KMS-11 (cell line): Measurements from ENCODE around the gene MS4A14.
A peak's percentile ranks its signal among the peaks of the same experiment; 100 is the strongest.
"Not testable (repeated sequence)": the region's sequence is repeated elsewhere in the genome, so short reads cannot be mapped to it uniquely, and the experiment has no call there.

ENCODE experiments used
- H2AFZ ChIP-seq: fragments of 200-600 bp; sonication (generic); 2 replicates; pipeline ENCODE4 v1.6.1; 2016; ENCODE audit warnings: antibody characterized with exemption, mixed run types, low read depth
- H3K27ac ChIP-seq: fragments of 200-600 bp; sonication (generic); 2 replicates; pipeline ENCODE4 v1.6.1; 2016; ENCODE audit warnings: mild to moderate bottlenecking, mixed run types
- H3K27me3 ChIP-seq: fragments of 200-600 bp; sonication (generic); 2 replicates; pipeline ENCODE4 v1.6.1; 2017; ENCODE audit warnings: mild to moderate bottlenecking, low read depth, mixed run types, moderate library complexity; ENCODE audit not compliant: insufficient read depth
- H3K36me3 ChIP-seq: fragments of 200-600 bp; sonication (generic); 2 replicates; pipeline ENCODE4 v1.6.1; 2017; ENCODE audit warnings: mild to moderate bottlenecking, mixed run types; ENCODE audit not compliant: insufficient read depth
- H3K4me1 ChIP-seq: fragments of 200-600 bp; sonication (generic); 2 replicates; pipeline ENCODE4 v1.6.1; 2016; ENCODE audit warnings: mild to moderate bottlenecking, low read depth, mixed run types; ENCODE audit not compliant: poor library complexity, severe bottlenecking
- H3K4me2 ChIP-seq: fragments of 200-600 bp; sonication (generic); 2 replicates; pipeline ENCODE4 v1.7.0; 2016; ENCODE audit warnings: mild to moderate bottlenecking, mixed run types
- H3K4me3 ChIP-seq: fragments of 200-600 bp; sonication (generic); IDR thresholded peaks from 2 replicates; pipeline ENCODE4 v1.6.1; 2017; ENCODE audit warnings: low read depth, low read length, mixed read lengths; ENCODE audit not compliant: insufficient read depth
- H3K79me2 ChIP-seq: fragments of 200-600 bp; sonication (generic); 2 replicates; pipeline ENCODE4 v1.6.1; 2016; ENCODE audit warnings: low read depth, mixed run types; ENCODE audit not compliant: insufficient read depth
- H3K9ac ChIP-seq: fragments of 200-600 bp; sonication (generic); 2 replicates; pipeline ENCODE4 v1.6.1; 2016; ENCODE audit warnings: mild to moderate bottlenecking, mixed run types
- H4K20me1 ChIP-seq: fragments of 200-600 bp; sonication (generic); 2 replicates; pipeline ENCODE4 v1.6.1; 2016; ENCODE audit warnings: mild to moderate bottlenecking, mixed run types; ENCODE audit not compliant: insufficient read depth
- TF ChIP-seq, protein P1 (sequence below): fragments of 200-600 bp; sonication (generic); conservative IDR thresholded peaks from 2 replicates; pipeline ENCODE4 v1.6.1; 2017; ENCODE audit warnings: low read depth, mild to moderate bottlenecking, antibody characterized with exemption, low read length, moderate library complexity, mixed read lengths

The MS4A14 gene

DNA sequence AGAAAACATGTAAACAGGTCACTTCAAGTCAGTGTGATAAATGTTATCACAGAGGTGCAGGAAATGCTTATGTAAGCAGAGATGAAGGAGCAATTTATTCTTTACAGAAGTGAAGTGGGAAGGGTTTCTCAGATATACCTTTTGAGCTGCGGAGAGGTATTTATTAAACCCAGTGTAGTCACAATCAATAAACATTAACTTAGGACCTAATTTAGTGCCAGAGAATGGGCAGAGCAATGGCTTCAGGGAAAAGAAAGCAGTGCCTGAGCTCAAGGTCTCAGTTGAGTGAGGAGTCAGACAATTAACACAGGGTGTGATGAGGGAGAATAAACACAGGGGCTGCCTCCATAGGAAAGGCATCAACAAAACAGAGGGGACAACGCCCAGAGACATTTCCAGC, 35.0 kb downstream of the MS4A14 start:
- Histone ChIP-seq H3K9ac (no peak overlapping the region), H3K79me2 (no peaks in the 10 kb centered on the region), H3K27me3 (no peaks in the 10 kb centered on the region), H4K20me1 (no peaks in the 10 kb centered on the region), H3K4me1 (peaks cover 22% of the 10 kb centered on the region), H3K4me3 (no peak overlapping the region), H3K27ac (no peak overlapping the region), H3K4me2 (no peak overlapping the region), H3K36me3 (no peaks in the 10 kb centered on the region), H2AFZ (no peak overlapping the region)
- TF ChIP-seq, protein P1, sequence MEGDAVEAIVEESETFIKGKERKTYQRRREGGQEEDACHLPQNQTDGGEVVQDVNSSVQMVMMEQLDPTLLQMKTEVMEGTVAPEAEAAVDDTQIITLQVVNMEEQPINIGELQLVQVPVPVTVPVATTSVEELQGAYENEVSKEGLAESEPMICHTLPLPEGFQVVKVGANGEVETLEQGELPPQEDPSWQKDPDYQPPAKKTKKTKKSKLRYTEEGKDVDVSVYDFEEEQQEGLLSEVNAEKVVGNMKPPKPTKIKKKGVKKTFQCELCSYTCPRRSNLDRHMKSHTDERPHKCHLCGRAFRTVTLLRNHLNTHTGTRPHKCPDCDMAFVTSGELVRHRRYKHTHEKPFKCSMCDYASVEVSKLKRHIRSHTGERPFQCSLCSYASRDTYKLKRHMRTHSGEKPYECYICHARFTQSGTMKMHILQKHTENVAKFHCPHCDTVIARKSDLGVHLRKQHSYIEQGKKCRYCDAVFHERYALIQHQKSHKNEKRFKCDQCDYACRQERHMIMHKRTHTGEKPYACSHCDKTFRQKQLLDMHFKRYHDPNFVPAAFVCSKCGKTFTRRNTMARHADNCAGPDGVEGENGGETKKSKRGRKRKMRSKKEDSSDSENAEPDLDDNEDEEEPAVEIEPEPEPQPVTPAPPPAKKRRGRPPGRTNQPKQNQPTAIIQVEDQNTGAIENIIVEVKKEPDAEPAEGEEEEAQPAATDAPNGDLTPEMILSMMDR: no peak

DNA sequence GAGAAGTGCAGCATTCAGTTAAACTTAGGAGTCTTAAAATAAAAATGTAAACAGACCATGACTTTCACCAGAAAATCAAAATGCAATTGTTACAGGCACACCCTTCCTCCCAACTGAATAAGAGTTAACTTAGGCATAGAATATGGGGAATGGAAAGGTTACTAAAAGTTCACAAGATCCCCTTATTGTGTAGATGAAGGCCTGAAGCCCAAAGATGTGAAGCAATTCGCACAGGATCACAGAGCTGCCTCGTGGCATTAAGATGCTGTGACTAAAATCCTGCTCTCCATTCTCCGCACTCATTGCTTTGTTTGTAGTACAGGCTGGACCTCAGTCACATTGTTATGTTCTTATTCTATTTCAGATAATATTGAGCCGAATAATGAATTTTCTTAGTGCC, 37.1 kb downstream of the MS4A14 start:
- no peaks in the 10 kb centered on the region for H3K27me3 ChIP-seq
- H3K4me3 ChIP-seq: no peak overlapping the region
- peaks cover 14% of the 10 kb centered on the region for H3K4me1 ChIP-seq
- H3K79me2 ChIP-seq: no peaks in the 10 kb centered on the region
- TF ChIP-seq, protein P1: no peak
- no peak overlapping the region for H3K4me2 ChIP-seq
- H2AFZ ChIP-seq: no peak overlapping the region
- no peaks in the 10 kb centered on the region for H4K20me1 ChIP-seq
- H3K27ac ChIP-seq: no peak overlapping the region
- H3K9ac ChIP-seq: no peak overlapping the region
- H3K36me3 ChIP-seq: no peaks in the 10 kb centered on the region

DNA sequence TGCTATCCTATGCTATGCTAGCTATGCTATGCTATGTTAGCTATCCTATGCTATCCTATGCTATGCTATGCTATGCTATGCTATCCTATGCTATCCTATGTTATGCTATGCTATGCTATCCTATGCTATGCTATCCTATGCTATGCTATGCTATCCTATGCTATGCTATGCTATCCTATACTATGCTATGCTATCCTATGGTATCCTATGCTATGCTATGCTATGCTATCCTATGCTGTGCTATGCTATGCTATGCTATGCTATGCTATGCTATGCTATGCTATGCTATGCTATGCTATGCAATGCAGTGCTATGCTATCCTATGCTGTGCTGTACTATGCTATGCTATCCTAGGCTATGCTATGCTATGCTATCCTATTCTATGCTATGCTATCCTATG, 50.8 kb downstream of the MS4A14 start:
- no peak overlapping the region for H3K9ac ChIP-seq
- TF ChIP-seq, protein P1: no peak
- H3K27me3 ChIP-seq: no peaks in the 10 kb centered on the region
- no peak overlapping the region; the same call in 1 of the 2 replicates for H3K27ac ChIP-seq
- H3K4me1 ChIP-seq: peaks cover 10% of the 10 kb centered on the region
- peak overlapping the region; percentile 62; the same call in 1 of the 2 replicates for H2AFZ ChIP-seq
- H3K79me2 ChIP-seq: no peaks in the 10 kb centered on the region
- no peaks in the 10 kb centered on the region for H4K20me1 ChIP-seq
- H3K4me2 ChIP-seq: peak overlapping the region; percentile 47; the same call in 1 of the 2 replicates
- H3K36me3 ChIP-seq: no peaks in the 10 kb centered on the region
- H3K4me3 ChIP-seq: no peak overlapping the region

DNA sequence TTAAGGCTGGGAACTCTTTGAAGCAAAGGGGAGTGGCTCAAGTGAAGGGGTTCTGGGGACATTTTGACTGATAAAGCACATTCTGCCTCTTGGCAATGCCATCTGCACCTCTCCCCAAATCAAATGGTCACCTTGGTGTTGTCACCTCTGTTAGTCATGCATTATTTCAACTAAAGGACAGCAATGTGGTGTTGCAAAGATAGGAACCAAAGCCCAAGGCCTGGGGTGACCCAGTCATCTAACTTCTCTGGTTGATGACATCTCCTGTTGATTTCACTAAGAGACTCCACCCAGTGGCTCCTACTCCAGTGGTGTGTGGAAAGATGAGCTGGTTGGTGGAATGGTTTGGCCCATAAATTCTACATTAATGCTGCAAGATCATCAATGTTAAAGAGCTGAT, 51.6 kb downstream of the MS4A14 start:
- no peaks in the 10 kb centered on the region for H4K20me1 ChIP-seq
- no peak overlapping the region for H2AFZ ChIP-seq
- no peak overlapping the region for H3K9ac ChIP-seq
- H3K27ac ChIP-seq: no peak overlapping the region
- TF ChIP-seq, protein P1: no peak
- no peaks in the 10 kb centered on the region for H3K27me3 ChIP-seq
- no peaks in the 10 kb centered on the region for H3K79me2 ChIP-seq
- H3K4me2 ChIP-seq: no peak overlapping the region
- peaks cover 10% of the 10 kb centered on the region for H3K4me1 ChIP-seq
- no peak overlapping the region for H3K4me3 ChIP-seq
- H3K36me3 ChIP-seq: no peaks in the 10 kb centered on the region

DNA sequence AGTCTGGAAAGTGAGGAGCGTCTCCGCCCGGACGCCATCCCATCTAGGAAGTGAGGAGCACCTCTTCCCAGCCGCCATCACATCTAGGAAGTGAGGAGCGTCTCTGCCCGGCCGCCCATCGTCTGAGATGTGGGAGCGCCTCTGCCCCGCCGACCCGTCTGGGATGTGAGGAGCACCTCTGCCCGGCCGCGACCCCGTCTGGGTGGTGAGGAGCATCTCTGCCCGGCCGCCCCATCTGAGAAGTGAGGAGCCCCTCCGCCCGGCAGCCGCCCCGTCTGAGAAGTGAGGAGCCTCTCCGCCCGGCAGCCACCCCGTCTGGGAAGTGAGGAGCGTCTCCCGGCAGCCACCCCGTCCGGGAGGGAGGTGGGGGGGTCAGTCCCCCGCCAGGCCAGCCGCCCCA, 54.9 kb downstream of the MS4A14 start:
- H2AFZ ChIP-seq, H3K36me3 ChIP-seq, H3K9ac ChIP-seq, H4K20me1 ChIP-seq, H3K4me1 ChIP-seq, H3K27ac ChIP-seq, H3K4me2 ChIP-seq, H3K27me3 ChIP-seq, H3K4me3 ChIP-seq, H3K79me2 ChIP-seq: not testable (repeated sequence)
